ENCODE data around the gene NEK8. TPM values are rescaled to one million over a fixed set of nuclear protein-coding genes. Genes with fewer than 3 reads are reported as not detected.

The NEK8 gene
- total and polyA plus RNA-seq, 9 of the 15 experiments (the other 6 are each of a cell fraction or from before 2014, with no cell fraction given), result 0.98 to 16.6 (median 4.6) TPM

DNA sequence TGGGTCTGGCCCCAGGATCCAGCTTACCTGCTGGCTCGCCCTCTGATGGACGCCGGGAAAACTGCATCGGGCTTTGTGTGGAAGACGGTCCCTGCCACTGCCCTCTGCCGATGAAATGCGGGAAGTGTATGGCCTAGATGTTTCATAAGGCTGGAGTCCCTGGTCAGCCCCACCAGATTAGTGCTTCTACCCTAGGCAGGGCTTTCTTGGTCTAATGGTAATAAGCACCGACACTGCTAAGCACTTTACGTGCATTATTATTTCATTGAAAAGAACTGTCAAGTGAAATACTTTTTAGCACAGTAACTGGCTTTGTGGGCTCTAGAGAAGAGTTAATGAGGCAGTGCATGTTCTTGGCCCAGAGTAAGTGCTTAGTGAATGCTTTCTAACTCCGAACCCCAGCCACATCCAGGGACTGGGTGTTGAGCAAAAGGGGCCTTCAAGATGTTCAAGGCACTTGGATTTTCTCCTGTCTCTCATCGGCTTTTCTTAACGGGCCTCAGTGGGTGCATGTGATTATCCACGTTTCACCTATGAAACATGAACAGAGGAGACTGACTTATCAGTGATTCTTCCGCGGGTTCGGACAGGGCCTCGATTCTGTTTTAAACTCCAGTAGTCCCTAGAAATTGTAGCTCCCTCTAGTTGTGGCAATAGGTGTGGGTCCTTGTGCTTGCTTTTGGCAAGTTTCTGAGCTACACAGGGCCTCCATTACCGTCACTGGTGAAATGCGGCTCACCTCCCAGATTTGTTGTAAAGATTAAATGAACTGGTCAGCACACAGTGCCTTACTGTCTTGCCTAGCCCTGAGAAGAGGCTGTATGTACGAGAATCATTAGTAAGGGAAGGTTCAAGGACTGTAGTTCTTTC, 21.8 kb downstream of the NEK8 start (continued):
- TF ChIP-seq, protein P1, sequence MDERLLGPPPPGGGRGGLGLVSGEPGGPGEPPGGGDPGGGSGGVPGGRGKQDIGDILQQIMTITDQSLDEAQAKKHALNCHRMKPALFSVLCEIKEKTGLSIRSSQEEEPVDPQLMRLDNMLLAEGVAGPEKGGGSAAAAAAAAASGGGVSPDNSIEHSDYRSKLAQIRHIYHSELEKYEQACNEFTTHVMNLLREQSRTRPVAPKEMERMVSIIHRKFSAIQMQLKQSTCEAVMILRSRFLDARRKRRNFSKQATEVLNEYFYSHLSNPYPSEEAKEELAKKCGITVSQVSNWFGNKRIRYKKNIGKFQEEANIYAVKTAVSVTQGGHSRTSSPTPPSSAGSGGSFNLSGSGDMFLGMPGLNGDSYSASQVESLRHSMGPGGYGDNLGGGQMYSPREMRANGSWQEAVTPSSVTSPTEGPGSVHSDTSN (CRISPR knock-in tag; IDR thresholded peaks at IDR 0.05; ENCODE audit: low read depth), result no peak
- TF ChIP-seq, protein P1 (tag; conservative IDR thresholded peaks at IDR 0.05; ENCODE audit: low read depth), result no peak

GRCh38 chr17:28751600-28752366, 23.2 kb downstream of the NEK8 start:
- ChIA-PET CTCF (ENCODE audit: low intra/inter-chr PET ratio) (interaction anchor here (0.7 to 6.8 kb wide), 3 partner anchors 22 to 59 kb away, joined by 3 to 117 read pairs (median 3); partner anchors contain the start of genes NEK8 and TLCD1), POLR2A (interaction anchor here (0.6 to 17.4 kb wide), 20 partner anchors 8 to 187 kb away, joined by 3 to 367 read pairs (median 3); partner anchors contain the start of genes ALDOC, FAM222B, NEK8 and RPL23A)
- FAIRE-seq (no peak), DNase-seq (ENCODE audit: extremely low read depth in 1 of 4, low spot score in 3 of 4) (no peak), ATAC-seq (no peak)
- no peaks in the 10 kb centered on the region for H3K27me3 ChIP-seq (ENCODE audit: control insufficient read depth in 2 of 2, insufficient read depth in 2 of 2, low read length in 2 of 2)
- H4K20me1 ChIP-seq (replicated peaks; ENCODE audit: control insufficient read depth, insufficient read depth, low read length), result peaks cover 7% of the 10 kb centered on the region; the same call in 1 of the 2 replicates
- H3K79me2 ChIP-seq (ENCODE audit: control insufficient read depth, insufficient read depth, low read length), result peaks cover 32% of the 10 kb centered on the region
- BruUV-seq (replicated peaks), result no TSS peak
- WGBS (ENCODE audit: insufficient coverage, low coverage, missing lambda C conversion rate), result 94% methylated on average over 10 of the region's 10 CpGs
- no peak overlapping the region for H3K4me3 ChIP-seq
- H3K27ac ChIP-seq (ENCODE audit: extremely low read depth, low read depth, low read length), result no peak overlapping the region
- no peak overlapping the region; a peak in 1 of 4 replicates for H3K9ac ChIP-seq (ENCODE audit: insufficient read depth in 1 of 2, low read depth in 2 of 2, low read length in 2 of 2)
- H3K4me1 ChIP-seq (replicated peaks in 1 of 2; ENCODE audit: control insufficient read depth in 2 of 2, insufficient read depth in 2 of 2, low read length in 2 of 2), result peaks cover 8 to 22% of the 10 kb centered on the region in 2 experiments; a peak in 4 of 5 replicates
- peaks cover 57% of the 10 kb centered on the region for H3K36me3 ChIP-seq (ENCODE audit: control insufficient read depth, insufficient read depth, low read length)
- in situ Hi-C loops (cut with MboI) (no loop called here), intact Hi-C loops (cut with micrococcal nuclease) (no loop called here)
- TF ChIP-seq SIRT6 (IDR thresholded peaks at IDR 0.05; ENCODE audit: low read depth, low read length), result peak; percentile 45
- no peak for TF ChIP-seq ARNT (IDR thresholded peaks at IDR 0.05)
- 0 out of 2 replicates have a peak, but pooled peaks have one; percentile 18 for TF ChIP-seq POLR2H (tag; IDR thresholded peaks at IDR 0.05; ENCODE audit: low read depth)
- TF ChIP-seq SUPT5H (IDR thresholded peaks at IDR 0.05), result 0 out of 2 replicates have a peak, but pooled peaks have one; percentile 42
- TF ChIP-seq BCOR (IDR thresholded peaks at IDR 0.05), result peak; percentile 63
- TF ChIP-seq ZFX (CRISPR knock-in tag; IDR thresholded peaks at IDR 0.05), result peak; percentile 16; the same call in 1 of the 2 replicates
- TF ChIP-seq POLR2A (conservative IDR thresholded peaks at IDR 0.05), result peak; percentile 43; the same call in 1 of the 2 replicates
- TF ChIP-seq ZNF57 (CRISPR knock-in tag; IDR thresholded peaks at IDR 0.05), result no peak
- H2AFZ ChIP-seq (ENCODE audit: low read depth, low read length), result no peak overlapping the region
- no peaks in the 10 kb centered on the region for H3K9me3 ChIP-seq (replicated peaks; ENCODE audit: control insufficient read depth, insufficient read depth, low read depth, low read length)
- peaks cover 3% of the 10 kb centered on the region for H3K9me1 ChIP-seq (ENCODE audit: control insufficient read depth, insufficient read depth, low read length)
- no peak overlapping the region for H3K4me2 ChIP-seq (ENCODE audit: insufficient read depth, low read length)

All from K562 (cell line).